ENCODE measurements around the gene VIL1.
A peak's percentile ranks its signal among the peaks of the same experiment; 100 is the strongest.

Gene VIL1

GRCh38 chr2:218444692-218445357 is 25.9 kb downstream of the VIL1 start:
- DNase-seq (ENCODE audit: low read depth): no peak

GRCh38 chr2:218445602-218446001 is 26.7 kb downstream of the VIL1 start:
- no peak for DNase-seq (ENCODE audit: low read depth)

- no peak for DNase-seq (ENCODE audit: low read depth)
These were observed 27.6 kb downstream of the VIL1 start for GRCh38 chr2:218446547-218446946.

DNA sequence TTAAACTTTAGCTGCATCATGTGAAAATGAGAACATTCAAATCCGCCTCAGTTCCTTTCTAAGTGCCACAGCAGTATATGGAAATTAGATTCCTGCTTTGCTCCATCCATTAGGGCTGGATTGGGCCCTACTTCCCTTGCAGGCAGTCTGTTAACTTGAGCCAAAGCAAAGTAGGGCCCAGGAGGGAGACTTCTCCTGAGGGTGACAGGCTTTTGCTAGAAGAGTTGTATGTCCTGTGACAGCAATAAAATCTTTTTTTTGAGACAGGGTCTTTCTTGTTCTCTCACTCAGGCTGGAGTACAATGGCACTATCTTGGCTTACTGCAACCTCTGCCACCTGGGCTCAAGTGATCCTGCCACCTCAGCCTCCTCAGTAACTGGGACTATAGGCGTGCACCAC is 28.1 kb downstream of the VIL1 start:
- DNase-seq (ENCODE audit: low read depth): no peak

GRCh38 chr2:218448934-218449333 is 30.0 kb downstream of the VIL1 start:
- DNase-seq (ENCODE audit: low read depth): peak; percentile 23

DNA sequence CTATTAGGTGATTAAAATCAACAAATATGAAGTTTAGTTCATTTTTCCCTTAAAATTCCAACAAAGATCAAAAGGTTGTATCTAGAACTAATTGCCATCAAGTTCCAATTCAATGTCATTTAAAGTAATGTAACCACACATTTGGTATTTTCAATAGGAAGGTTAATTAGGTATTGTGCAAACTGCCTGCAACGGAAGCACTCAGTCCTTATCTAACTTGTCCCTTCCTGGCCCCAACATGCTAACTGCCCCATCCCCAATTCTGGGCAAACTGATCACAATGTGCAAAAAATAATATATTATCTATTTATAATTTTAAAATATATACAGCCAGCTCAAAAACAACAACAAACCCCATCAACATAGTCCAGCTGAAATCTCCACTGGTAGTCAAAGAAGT is 33.2 kb downstream of the VIL1 start:
- no peak for DNase-seq (ENCODE audit: low read depth)

DNA sequence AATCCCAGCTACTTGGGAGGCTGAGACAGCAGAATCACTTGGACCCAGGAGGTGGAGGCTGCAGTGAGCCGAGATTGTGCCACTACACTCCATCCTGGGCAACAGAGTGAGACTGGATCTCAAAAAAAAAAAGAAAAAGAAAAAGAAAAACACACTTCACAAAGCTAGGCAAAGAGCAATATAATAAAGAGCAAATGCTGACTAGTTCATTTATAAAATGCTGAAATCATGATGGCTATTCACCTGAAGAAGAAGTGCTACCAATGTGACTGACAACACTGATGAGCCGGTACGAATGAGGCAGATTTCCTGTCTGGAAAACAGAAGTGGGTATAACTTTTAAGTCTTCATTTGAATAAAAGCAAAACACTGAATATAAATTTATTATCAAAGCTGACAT is 37.9 kb downstream of the VIL1 start:
- no peak for DNase-seq (ENCODE audit: low read depth)

DNA sequence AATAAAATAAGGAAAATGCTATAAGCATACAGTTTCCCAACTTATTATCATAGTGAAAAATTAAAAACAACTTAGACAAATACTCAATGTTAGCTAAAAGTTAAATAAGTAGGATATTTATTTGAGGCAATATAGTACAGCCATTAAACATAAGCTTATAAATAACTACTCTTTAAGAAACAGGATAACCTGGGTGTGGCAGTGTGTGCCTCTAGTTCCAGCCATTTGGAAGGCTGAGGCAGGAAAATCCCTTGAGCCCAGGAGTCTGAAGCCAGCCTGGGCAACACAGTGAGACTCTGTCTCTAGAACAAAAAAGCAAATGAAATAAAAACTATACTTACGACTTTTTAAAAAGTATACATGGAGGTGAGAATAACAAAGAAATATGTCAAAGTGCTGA is 39.7 kb downstream of the VIL1 start:
- no peak for DNase-seq (ENCODE audit: low read depth)

- DNase-seq (ENCODE audit: low read depth): peak; percentile 5
These were observed 47.2 kb downstream of the VIL1 start for GRCh38 chr2:218465987-218466633.

DNA sequence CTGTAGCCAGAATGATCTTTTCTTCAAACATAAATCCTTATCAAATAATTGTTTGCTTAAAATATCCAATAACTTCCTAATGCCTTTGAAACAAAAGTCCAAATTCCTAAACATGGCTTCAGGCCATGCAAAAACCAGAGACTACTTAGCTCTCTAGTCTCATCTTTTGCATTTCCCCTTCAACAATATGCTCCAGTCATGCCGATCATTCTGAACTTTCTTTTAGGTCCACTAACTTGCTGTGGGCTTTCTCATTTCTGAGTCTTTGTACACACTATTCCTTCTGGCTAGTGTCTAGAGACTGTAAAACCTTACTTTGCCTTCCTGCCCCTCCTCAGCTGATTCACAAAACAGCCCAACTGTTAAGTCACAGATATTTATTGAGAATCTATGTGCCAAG is 51.5 kb downstream of the VIL1 start:
- DNase-seq (ENCODE audit: low read depth): no peak

GRCh38 chr2:218471036-218471435 is 52.1 kb downstream of the VIL1 start:
- DNase-seq (ENCODE audit: low read depth): no peak

- DNase-seq (ENCODE audit: low read depth): no peak
These were observed 53.1 kb downstream of the VIL1 start for GRCh38 chr2:218471982-218472381.

DNA sequence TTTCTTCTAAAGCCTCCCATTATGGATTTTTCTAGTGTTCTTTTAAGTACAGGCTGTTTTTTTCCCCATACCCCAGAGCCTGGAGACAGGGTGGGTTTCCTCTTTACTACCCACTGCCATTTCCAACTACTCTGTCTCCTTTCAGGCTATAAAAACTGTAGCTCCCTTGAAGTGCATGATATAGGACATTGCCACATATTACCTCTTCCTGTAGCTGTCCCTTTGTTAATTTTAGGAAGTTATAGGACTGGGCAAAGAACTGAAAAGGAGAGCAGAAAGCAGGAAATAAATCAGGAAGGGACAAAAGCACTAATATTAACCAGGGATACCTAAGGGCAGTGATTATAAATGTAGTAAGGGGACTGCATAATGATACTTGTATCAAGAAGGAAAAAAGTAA is 54.1 kb downstream of the VIL1 start:
- no peak for DNase-seq (ENCODE audit: low read depth)

DNA sequence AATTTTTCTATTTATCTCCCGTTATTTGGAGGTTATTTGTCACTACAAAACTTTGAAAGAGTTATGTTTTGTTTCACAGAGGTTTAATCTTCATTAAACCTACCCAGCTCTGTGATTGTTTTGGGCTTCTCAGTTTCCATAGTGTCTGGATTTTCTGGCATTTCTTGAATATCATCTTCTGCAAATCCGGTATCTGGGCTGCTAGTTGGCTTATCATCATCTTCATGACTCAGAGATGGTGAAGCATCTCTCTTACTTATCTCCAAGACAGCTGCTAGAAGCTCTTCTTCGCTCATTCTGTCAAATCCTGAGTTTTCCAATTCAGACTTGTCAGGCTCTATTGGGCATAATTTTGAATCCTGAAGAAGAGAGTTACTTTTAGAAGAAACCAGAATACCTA is 55.6 kb downstream of the VIL1 start:
- DNase-seq (ENCODE audit: low read depth): no peak

DNA sequence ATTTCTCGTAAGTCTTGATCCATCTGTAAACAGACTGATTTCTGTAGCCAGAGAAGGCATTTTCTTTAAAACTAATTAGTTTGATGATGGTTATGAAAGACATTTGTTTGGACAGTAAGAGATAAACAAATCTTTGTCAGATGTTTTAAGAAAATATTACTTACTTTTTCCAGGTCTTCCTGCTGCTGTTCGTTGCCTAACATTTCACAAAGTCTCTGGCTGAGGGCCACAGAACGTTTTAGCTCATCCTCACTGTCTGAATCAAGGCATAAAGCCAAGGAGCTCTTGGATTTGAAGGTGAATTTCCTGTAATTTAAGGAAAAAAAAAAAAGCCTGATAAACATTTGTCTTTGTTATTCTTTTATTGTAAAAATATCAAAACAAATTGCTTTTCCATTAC is 57.8 kb downstream of the VIL1 start:
- DNase-seq (ENCODE audit: low read depth): no peak

GRCh38 chr2:218477247-218477646 is 58.3 kb downstream of the VIL1 start:
- no peak for DNase-seq (ENCODE audit: low read depth)

GRCh38 chr2:218478544-218478943 is 59.6 kb downstream of the VIL1 start:
- DNase-seq (ENCODE audit: low read depth): no peak

DNA sequence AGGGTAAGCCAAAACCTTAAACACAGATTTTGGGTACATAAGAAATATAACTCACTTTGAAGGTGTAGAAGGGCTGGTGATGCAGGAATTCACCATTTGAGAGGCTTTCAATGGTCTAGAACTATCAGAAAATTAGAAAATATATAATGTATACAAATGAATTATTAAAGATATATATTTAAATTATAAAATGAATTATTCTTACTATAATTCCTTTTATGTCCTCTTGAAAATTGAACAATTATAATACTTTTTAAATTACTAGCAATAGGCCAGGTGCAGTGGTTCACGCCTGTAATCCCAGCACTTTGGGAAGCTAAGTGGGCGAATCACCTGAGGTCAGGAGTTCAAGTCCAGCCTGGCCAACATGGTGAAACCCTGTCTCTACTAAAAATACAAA is 60.7 kb downstream of the VIL1 start:
- DNase-seq (ENCODE audit: low read depth): no peak

GRCh38 chr2:218482651-218483050 is 63.7 kb downstream of the VIL1 start:
- no peak for DNase-seq (ENCODE audit: low read depth)

GRCh38 chr2:218485986-218486667 is 67.2 kb downstream of the VIL1 start:
- no peak for DNase-seq (ENCODE audit: low read depth)

DNA sequence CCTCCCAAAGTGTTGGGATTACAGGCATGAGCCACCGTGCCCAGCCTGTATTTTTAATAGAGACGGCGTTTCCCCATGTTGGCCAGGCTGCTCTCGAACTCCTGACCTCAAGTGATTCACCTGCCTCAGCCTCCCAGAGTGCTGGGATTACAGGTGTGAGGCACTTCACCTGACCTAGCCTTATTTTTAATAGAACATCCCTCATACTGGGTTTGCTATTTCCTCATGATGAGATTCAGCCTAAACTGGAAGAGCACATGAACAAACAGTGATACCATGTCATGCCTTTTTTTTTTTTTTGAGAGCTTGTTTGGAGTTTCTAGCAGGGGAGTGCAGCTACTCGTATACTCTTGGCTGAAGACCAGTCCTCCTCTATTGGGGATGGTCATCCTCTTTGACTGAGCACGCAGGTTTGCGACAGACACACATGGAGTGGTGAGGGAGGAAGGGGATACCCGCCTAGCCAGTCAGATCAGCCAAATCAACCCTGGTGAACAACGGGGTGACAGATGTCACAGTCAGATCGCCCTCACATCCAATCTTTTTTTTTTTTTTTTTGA is 81.7 kb downstream of the VIL1 start:
- DNase-seq (ENCODE audit: low read depth): no peak

DNA sequence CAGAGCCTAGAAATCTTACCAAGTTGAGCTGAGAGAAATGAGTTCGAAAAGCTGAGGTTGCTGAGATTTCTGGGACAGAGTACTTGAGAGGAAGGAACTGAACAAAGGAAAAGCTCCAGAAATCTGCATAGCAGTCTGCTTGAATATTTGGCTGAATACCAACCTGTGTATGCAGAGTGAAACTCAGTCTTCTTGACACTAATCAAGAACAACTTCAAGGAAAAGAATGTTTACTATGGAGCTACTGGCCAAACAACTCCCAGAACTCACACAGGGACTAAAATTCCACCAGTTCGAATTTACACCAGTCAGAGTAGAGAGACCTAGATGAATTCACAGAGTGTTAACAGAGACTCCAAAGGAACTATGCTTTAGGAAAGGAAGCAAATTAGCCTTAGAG is 82.7 kb downstream of the VIL1 start:
- DNase-seq (ENCODE audit: low read depth): no peak
